Adipocyte (in vitro differentiated cells): ENCODE results near the gene NELL1.

ENCODE experiments used
- DNase-seq: peaks from one replicate; pipeline ENCODE4 v3.0.0-alpha.2; 2015; ENCODE audit warnings: low read depth
- H3K27me3 ChIP-seq: replicated peaks from 2 replicates; pipeline ENCODE4 v1.7.0; 2013; ENCODE audit warnings: mild to moderate bottlenecking, low read length, moderate library complexity; ENCODE audit not compliant: control insufficient read depth, insufficient read depth
- H3K36me3 ChIP-seq: 2 replicates; pipeline ENCODE4 v1.7.0; 2013; ENCODE audit warnings: low read length, mild to moderate bottlenecking, moderate library complexity; ENCODE audit not compliant: control insufficient read depth, insufficient read depth, severe bottlenecking
- H3K4me1 ChIP-seq: 2 replicates; pipeline ENCODE4 v1.7.0; 2013; ENCODE audit warnings: mild to moderate bottlenecking, low read length, moderate library complexity; ENCODE audit not compliant: control insufficient read depth, insufficient read depth
- H3K4me3 ChIP-seq: 2 replicates; pipeline ENCODE4 v1.7.0; 2013; ENCODE audit warnings: mild to moderate bottlenecking, low read length, moderate library complexity
- H3K9ac ChIP-seq: 2 replicates; pipeline ENCODE4 v1.7.0; 2013; ENCODE audit warnings: mild to moderate bottlenecking, low read length, moderate library complexity
- H3K9me3 ChIP-seq: 2 replicates; pipeline ENCODE4 v1.7.0; 2013; ENCODE audit warnings: mild to moderate bottlenecking, low read length, moderate library complexity; ENCODE audit not compliant: control insufficient read depth

The NELL1 gene

DNA sequence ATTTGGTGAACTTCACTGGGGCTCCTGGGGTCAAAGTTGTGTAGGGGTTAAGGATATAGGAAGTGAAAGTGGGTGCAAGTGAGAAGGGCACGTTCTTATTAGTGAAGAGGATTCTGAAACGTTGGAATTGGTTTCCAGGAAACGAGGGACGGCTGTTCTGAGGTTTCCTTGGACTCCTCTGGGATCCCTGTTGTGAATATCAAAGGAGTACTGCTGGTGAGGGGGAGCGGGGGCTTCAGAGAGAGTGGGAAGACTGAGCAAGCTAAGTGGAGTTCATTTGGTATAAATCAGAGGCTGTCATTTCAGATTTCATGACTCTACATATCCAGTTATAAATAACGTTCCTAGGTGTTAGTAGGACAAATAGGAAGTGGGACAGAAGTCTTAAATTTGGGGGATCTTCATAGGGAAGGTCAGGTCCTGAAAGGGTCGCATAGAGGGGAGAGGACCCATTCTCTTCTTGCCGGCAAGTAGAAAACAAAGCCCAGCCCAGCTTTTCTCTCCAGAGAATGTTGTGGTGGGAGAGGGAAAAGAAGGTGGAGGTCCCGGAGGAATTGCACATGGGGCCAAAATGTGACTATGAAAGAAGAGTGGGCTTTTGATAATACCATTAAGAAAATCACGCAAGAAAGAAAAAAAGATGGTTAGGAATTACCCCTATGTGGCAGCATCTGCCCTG, 1.1 kb upstream of the NELL1 start:
- DNase-seq = no peak
- Histone ChIP-seq H3K27me3 (peaks cover 57% of the 10 kb centered on the region), H3K4me3 (no peak overlapping the region)

GRCh38 chr11:20669820-20670684, 666 bp downstream of the NELL1 start:
- Histone ChIP-seq H3K27me3 (peaks cover 63% of the 10 kb centered on the region), H3K9me3 (peaks cover 9% of the 10 kb centered on the region), H3K4me1 (no peaks in the 10 kb centered on the region), H3K4me3 (no peak overlapping the region), H3K9ac (no peak overlapping the region), H3K36me3 (no peaks in the 10 kb centered on the region)
- no peak for DNase-seq

More for the DNA sequence above, 1.1 kb upstream of the NELL1 start:
- Histone ChIP-seq H3K4me1 (no peaks in the 10 kb centered on the region), H3K9me3 (peaks cover 9% of the 10 kb centered on the region), H3K36me3 (no peaks in the 10 kb centered on the region), H3K9ac (no peak overlapping the region)

DNA sequence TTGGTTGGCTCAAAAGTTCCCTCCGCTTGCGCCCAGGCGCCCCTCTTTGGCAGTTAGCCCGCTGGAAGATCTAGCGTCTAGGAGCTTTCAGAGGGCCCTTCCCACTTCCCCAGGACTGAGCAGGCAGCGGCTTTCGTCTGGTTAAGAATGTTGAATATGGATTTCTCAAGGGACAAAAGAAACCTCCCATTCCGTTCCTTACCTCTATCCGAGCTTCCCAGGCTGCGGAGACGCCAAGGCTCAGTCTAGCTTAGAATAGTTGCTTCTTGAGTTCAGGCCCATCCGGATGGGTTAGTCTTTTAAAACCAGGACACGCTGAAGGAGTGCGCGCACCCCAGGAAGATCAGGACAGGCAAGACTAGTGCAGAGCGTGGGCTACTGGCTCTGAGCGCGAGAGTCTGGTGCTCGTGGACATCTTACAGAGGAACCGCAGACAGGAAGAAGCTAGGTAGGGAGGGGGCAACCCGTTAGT, 1.6 kb downstream of the NELL1 start:
- Histone ChIP-seq H3K27me3 (peaks cover 63% of the 10 kb centered on the region), H3K36me3 (no peaks in the 10 kb centered on the region), H3K4me1 (no peaks in the 10 kb centered on the region), H3K9ac (no peak overlapping the region), H3K4me3 (no peak overlapping the region), H3K9me3 (peaks cover 9% of the 10 kb centered on the region)
- no peak for DNase-seq

GRCh38 chr11:20671856-20672546, 2.6 kb downstream of the NELL1 start:
- peaks cover 69% of the 10 kb centered on the region for H3K27me3 ChIP-seq
- H3K4me1 ChIP-seq = no peaks in the 10 kb centered on the region
- H3K9me3 ChIP-seq = peaks cover 4% of the 10 kb centered on the region
- H3K9ac ChIP-seq = no peak overlapping the region
- no peak overlapping the region for H3K4me3 ChIP-seq
- no peaks in the 10 kb centered on the region for H3K36me3 ChIP-seq
- DNase-seq = no peak

DNA sequence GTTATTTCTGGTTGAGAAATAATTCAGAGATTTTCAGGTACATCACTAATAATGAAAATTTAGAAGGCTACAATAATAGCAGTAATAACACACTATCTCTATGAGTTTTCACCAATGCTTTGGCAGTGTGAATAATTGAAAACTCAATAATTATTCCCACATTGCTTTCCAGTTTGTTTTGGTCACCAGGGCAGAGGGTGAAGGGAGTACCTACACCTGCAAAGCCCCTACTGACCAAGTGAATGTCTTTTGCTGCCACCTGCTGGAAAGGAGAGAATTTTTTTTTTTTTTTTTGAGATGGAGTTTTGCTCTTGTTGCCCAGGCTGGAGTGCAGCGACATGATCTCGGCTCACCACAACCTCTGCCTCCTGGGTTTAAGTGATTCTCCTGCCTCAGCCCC, 3.2 kb downstream of the NELL1 start:
- peak; percentile 4 for DNase-seq

GRCh38 chr11:20676658-20677057, 7.3 kb downstream of the NELL1 start:
- Histone ChIP-seq H3K36me3 (no peaks in the 10 kb centered on the region), H3K9me3 (no peaks in the 10 kb centered on the region), H3K9ac (no peak overlapping the region), H3K4me3 (no peak overlapping the region), H3K4me1 (no peaks in the 10 kb centered on the region), H3K27me3 (peaks cover 30% of the 10 kb centered on the region)
- no peak for DNase-seq

More for the DNA sequence above, 3.2 kb downstream of the NELL1 start:
- no peak overlapping the region for H3K4me3 ChIP-seq
- H3K9ac ChIP-seq = no peak overlapping the region
- no peaks in the 10 kb centered on the region for H3K4me1 ChIP-seq
- no peaks in the 10 kb centered on the region for H3K36me3 ChIP-seq
- peaks cover 66% of the 10 kb centered on the region for H3K27me3 ChIP-seq
- H3K9me3 ChIP-seq = peaks cover 2% of the 10 kb centered on the region

DNA sequence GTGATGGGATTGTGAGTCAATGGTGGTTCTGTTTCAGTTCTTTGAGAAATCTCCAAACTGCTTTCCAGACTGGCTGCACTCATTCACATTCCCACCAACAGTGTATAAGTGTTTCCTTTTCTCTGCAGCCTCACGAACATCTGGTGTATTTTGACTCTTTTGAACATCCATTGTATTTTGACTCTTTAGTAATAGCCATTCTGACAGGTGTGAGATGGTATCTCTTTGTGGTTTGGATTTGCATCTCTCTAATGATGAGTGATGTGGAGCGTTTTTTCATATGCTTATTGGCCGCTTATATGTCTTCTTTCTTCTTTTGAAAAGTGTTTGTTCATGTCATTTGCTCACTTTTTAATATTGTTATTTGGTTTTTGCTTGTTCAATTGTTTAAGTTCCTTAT, 19.4 kb downstream of the NELL1 start:
- Histone ChIP-seq H3K9ac (no peak overlapping the region), H3K4me3 (no peak overlapping the region), H3K27me3 (no peaks in the 10 kb centered on the region), H3K36me3 (no peaks in the 10 kb centered on the region), H3K9me3 (no peaks in the 10 kb centered on the region), H3K4me1 (no peaks in the 10 kb centered on the region)
- DNase-seq = no peak

- H3K9me3 ChIP-seq = no peaks in the 10 kb centered on the region
- no peaks in the 10 kb centered on the region for H3K36me3 ChIP-seq
- no peak overlapping the region for H3K9ac ChIP-seq
- no peak for DNase-seq
- H3K4me1 ChIP-seq = no peaks in the 10 kb centered on the region
- no peaks in the 10 kb centered on the region for H3K27me3 ChIP-seq
- no peak overlapping the region for H3K4me3 ChIP-seq
Measured at GRCh38 chr11:20707876-20708275, 38.5 kb downstream of the NELL1 start.

DNA sequence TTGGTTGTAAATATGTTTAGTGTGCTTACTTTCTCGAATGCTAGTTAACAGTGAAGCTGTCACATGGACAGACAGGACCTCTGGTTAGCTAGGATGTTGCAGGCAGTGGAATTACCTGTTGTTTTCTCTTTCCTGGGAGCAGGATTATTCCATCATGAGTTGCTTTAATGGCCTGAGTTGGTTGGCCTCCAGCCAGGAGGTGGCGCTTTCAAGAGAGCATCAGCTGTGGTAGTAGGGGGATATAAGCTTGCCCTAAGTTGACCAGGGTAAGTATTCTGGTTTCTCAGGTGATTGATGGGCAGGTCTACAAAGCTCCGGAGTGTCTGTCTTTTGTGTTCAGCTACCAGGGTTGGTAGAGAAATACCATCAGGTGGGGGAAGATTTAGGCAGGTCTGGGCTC, 43.5 kb downstream of the NELL1 start:
- H3K4me3 ChIP-seq = no peak overlapping the region
- H3K27me3 ChIP-seq = no peaks in the 10 kb centered on the region
- H3K9me3 ChIP-seq = no peaks in the 10 kb centered on the region
- no peaks in the 10 kb centered on the region for H3K4me1 ChIP-seq
- H3K9ac ChIP-seq = no peak overlapping the region
- no peaks in the 10 kb centered on the region for H3K36me3 ChIP-seq
- DNase-seq = no peak

DNA sequence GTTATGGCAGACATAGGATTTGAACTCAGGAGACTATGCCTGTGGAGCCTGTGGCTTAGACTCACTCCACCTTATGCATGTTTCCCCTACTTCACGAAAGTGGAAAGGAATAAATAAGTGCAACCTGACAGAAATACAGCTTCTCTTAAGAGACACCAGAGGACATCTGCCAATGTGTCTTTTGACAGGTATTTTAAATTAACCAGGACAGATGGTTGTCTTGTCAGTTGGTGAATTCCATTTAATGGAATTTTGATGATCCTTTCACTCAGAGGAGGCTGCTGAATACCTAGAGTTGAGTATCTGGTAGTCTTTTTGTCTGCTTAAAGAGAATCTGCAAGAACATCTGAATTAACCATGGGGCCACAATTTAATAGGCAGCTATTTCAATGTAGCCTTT, 46.1 kb downstream of the NELL1 start:
- no peak for DNase-seq
- Histone ChIP-seq H3K9me3 (no peaks in the 10 kb centered on the region), H3K4me1 (no peaks in the 10 kb centered on the region), H3K27me3 (no peaks in the 10 kb centered on the region), H3K4me3 (no peak overlapping the region), H3K36me3 (no peaks in the 10 kb centered on the region), H3K9ac (no peak overlapping the region)

DNA sequence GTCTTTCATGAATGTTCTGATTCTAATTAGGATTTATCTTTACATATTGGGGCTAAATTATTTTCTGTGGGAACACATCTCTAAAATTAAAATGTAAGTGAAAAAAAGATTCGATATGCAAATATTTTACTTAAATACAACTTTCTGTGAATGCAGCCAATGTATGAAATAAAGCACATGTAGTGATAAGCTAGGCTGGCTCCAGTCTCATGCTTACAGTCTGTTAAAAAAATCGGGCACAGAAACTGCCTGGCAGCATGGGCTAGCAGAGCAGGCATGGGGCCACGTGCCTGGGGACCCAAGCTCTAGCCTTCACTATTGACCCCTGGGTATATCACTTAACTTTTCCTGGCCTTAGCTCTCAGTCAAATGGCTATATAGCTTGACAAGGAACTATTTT, 46.5 kb downstream of the NELL1 start:
- no peak for DNase-seq
- Histone ChIP-seq H3K9ac (no peak overlapping the region), H3K4me1 (no peaks in the 10 kb centered on the region), H3K4me3 (no peak overlapping the region), H3K9me3 (no peaks in the 10 kb centered on the region), H3K36me3 (no peaks in the 10 kb centered on the region), H3K27me3 (no peaks in the 10 kb centered on the region)
